MM.1S (cell line): ENCODE measurements around the gene SUZ12.
"Not testable (repeated sequence)": the region's sequence is repeated elsewhere in the genome, so short reads cannot be mapped to it uniquely, and the experiment has no call there.

Experiments used
- DNase-seq: peaks from one replicate; pipeline ENCODE4 v3.0.0-alpha.2; 2015
- H2AFZ ChIP-seq: fragments of 300-600 bp; sonication (generic); 2 replicates; pipeline ENCODE4 v1.6.0; 2016; ENCODE audit warnings: antibody characterized with exemption, low read length
- H3F3A ChIP-seq: fragments of 300-600 bp; sonication (generic); 2 replicates; pipeline ENCODE4 v1.6.1; 2016; ENCODE audit warnings: mild to moderate bottlenecking, antibody characterized with exemption, low read length, moderate library complexity, mixed read lengths; ENCODE audit not compliant: insufficient read depth
- H3K27ac ChIP-seq: fragments of 300-600 bp; sonication (generic); 2 replicates; pipeline ENCODE4 v1.5.1; 2016; ENCODE audit warnings: mild to moderate bottlenecking, low read length
- H3K27me3 ChIP-seq: fragments of 300-600 bp; sonication (generic); replicated peaks from 2 replicates; pipeline ENCODE4 v1.6.0; 2016; ENCODE audit warnings: low read length; ENCODE audit not compliant: insufficient read depth
- H3K36me3 ChIP-seq: fragments of 300-600 bp; sonication (generic); replicated peaks from 2 replicates; pipeline ENCODE4 v1.6.1; 2016; ENCODE audit warnings: mild to moderate bottlenecking, low read length, mixed read lengths; ENCODE audit not compliant: insufficient read depth
- H3K4me1 ChIP-seq: fragments of 300-600 bp; sonication (generic); 2 replicates; pipeline ENCODE4 v1.6.1; 2016; ENCODE audit warnings: low read length, mixed read lengths
- H3K4me2 ChIP-seq: fragments of 300-600 bp; sonication (generic); 2 replicates; pipeline ENCODE4 v1.6.0; 2016; ENCODE audit warnings: low read depth, low read length
- H3K4me3 ChIP-seq: fragments of 300-600 bp; sonication (generic); 2 replicates; pipeline ENCODE4 v1.5.1; 2016; ENCODE audit warnings: low read length, mixed read lengths
- H3K79me2 ChIP-seq: fragments of 300-600 bp; sonication (generic); 2 replicates; pipeline ENCODE4 v1.6.1; 2016; ENCODE audit warnings: mixed run types, low read length, mixed read lengths
- H3K9ac ChIP-seq: fragments of 300-600 bp; sonication (generic); 2 replicates; pipeline ENCODE4 v1.6.1; 2016; ENCODE audit warnings: low read length, mixed read lengths
- H3K9me2 ChIP-seq: fragments of 300-600 bp; sonication (generic); replicated peaks from 2 replicates; pipeline ENCODE4 v1.6.1; 2016; ENCODE audit warnings: mild to moderate bottlenecking, low read length, mixed read lengths; ENCODE audit not compliant: insufficient read depth
- H3K9me3 ChIP-seq: fragments of 300-600 bp; sonication (generic); replicated peaks from 2 replicates; pipeline ENCODE4 v1.6.1; 2016; ENCODE audit warnings: mild to moderate bottlenecking, low read length, mixed read lengths; ENCODE audit not compliant: insufficient read depth
- H4K20me1 ChIP-seq: fragments of 300-600 bp; sonication (generic); 2 replicates; pipeline ENCODE4 v1.6.1; 2016; ENCODE audit warnings: mild to moderate bottlenecking, low read length, moderate library complexity, mixed read lengths; ENCODE audit not compliant: insufficient read depth
- EZH2 ChIP-seq: fragments of 300-600 bp; sonication (generic); optimal IDR thresholded peaks from 2 replicates; pipeline ENCODE3; 2017; ENCODE audit warnings: low read depth, mild to moderate bottlenecking, antibody characterized with exemption, low read length, mixed read lengths
- EZH2phosphoT487 ChIP-seq: fragments of 300-600 bp; sonication (generic); IDR thresholded peaks from 2 replicates; pipeline ENCODE4 v1.6.1; 2018; ENCODE audit warnings: antibody characterized with exemption, low read length
- TF ChIP-seq, protein P1 (sequence below): fragments of 300-600 bp; sonication (generic); IDR thresholded peaks from 2 replicates; pipeline ENCODE4 v1.5.1; 2016; ENCODE audit warnings: antibody characterized with exemption, low read length, mixed read lengths

The SUZ12 gene

DNA sequence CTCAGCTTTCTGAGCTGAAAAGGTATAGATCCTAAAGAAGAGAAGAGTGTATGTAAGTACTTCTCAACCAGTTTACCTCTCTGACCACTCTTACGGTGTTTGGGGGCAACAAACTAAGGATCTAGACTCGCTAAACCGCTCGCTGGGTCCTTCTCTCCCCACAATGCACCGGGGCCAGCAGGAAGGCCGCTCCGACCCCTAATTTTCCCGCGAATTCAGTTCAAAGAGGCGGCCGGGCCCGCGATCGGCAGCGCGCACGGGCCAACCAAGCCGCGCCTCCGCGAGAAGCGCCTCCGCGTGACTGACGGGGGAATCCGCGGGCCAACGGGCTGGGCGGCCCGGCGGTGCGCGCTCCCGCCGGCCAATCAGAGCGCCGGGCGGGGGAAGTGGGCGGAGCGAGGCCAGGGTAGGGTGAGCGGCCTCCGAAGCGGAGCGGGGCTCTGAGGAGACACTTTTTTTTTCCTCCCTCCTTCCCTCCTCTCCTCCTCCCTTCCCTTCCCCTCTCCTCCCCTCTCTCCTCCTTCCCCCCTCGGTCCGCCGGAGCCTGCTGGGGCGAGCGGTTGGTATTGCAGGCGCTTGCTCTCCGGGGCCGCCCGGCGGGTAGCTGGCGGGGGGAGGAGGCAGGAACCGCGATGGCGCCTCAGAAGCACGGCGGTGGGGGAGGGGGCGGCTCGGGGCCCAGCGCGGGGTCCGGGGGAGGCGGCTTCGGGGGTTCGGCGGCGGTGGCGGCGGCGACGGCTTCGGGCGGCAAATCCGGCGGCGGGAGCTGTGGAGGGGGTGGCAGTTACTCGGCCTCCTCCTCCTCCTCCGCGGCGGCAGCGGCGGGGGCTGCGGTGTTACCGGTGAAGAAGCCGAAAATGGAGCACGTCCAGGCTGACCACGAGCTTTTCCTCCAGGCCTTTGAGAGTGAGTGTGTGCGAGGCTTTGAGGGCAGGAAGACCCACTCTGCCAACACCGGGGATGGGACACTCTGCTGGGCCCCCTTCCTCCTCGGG is at the start of gene SUZ12:
SUZ12 (plus strand) TSS at position 393 of the 995 bp plus-strand sequence; CDS start at position 633, 240 bp downstream.
- not testable (repeated sequence) for H3K9me2 ChIP-seq, H3K36me3 ChIP-seq, H4K20me1 ChIP-seq, H3F3A ChIP-seq, H3K27me3 ChIP-seq, H3K9me3 ChIP-seq, H3K4me1 ChIP-seq
- peaks cover 45% of the 10 kb centered on the region for H3K79me2 ChIP-seq
- H3K27ac ChIP-seq = peak within 1 kb of the TSS; percentile 51; the same call in 1 of the 2 replicates
- H3K4me2 ChIP-seq = peak within 1 kb of the TSS; percentile 56
- H3K9ac ChIP-seq = peak within 1 kb of the TSS; percentile 77
- peak within 1 kb of the TSS; percentile 72; the same call in 1 of the 2 replicates for H2AFZ ChIP-seq
- peak within 1 kb of the TSS; percentile 76 for H3K4me3 ChIP-seq
- peak; percentile 87 for DNase-seq

DNA sequence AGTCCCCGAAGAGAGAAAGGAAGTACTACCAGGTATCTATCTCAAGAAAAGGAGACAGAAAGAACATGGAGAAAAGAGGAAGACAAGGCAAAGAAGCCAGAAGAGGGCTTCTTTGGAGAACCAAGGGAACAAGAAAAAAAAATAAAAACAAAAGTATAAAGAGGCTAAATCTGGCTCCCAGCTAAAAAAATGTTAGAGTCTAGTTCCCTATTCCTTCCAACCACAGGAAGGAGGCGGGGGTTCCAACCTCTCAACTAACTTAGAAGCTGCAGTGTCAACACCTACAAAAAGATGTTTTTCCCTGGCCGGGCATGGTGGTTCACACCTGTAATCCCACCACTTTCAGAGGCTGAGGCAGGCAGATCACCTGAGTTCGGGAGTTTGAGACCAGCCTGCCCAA is 48.7 kb upstream of the SUZ12 start:
- Histone ChIP-seq H3K27me3 (no peaks in the 10 kb centered on the region), H3K9me3 (no peaks in the 10 kb centered on the region), H3K9me2 (no peaks in the 10 kb centered on the region), H3K27ac (no peak overlapping the region), H3K9ac (no peak overlapping the region), H3K4me1 (no peaks in the 10 kb centered on the region), H3K4me2 (no peak overlapping the region), H3K79me2 (no peaks in the 10 kb centered on the region; the same call in none of the 2 replicates), H4K20me1 (no peaks in the 10 kb centered on the region), H3F3A (no peaks in the 10 kb centered on the region), H2AFZ (no peak overlapping the region), H3K4me3 (no peak overlapping the region), H3K36me3 (peaks cover 5% of the 10 kb centered on the region; the same call in 1 of the 2 replicates)
- TF ChIP-seq EZH2 (no peak), EZH2phosphoT487 (no peak)
- TF ChIP-seq, protein P1, sequence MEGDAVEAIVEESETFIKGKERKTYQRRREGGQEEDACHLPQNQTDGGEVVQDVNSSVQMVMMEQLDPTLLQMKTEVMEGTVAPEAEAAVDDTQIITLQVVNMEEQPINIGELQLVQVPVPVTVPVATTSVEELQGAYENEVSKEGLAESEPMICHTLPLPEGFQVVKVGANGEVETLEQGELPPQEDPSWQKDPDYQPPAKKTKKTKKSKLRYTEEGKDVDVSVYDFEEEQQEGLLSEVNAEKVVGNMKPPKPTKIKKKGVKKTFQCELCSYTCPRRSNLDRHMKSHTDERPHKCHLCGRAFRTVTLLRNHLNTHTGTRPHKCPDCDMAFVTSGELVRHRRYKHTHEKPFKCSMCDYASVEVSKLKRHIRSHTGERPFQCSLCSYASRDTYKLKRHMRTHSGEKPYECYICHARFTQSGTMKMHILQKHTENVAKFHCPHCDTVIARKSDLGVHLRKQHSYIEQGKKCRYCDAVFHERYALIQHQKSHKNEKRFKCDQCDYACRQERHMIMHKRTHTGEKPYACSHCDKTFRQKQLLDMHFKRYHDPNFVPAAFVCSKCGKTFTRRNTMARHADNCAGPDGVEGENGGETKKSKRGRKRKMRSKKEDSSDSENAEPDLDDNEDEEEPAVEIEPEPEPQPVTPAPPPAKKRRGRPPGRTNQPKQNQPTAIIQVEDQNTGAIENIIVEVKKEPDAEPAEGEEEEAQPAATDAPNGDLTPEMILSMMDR = no peak
- no peak for DNase-seq

DNA sequence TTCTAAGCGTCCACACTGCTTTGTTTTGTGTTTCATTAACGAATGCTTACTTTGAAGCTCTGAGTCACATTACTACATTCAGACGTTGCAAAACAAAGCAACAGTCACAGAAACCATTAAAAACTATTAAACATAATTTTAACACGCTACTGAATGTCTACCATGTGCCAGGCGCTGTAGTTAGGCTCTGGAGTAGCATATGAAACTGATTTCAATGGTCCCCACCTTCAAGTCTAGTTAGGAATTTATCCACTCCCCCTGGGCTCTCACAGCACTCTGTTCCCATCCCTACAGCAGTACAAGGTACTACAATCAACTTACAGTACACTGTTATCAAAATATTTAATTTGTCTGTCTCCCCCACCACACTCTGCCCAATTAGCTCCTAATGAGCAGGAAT is 35.9 kb upstream of the SUZ12 start:
- no peaks in the 10 kb centered on the region for H3K4me1 ChIP-seq
- no peaks in the 10 kb centered on the region for H3K9me2 ChIP-seq
- peak overlapping the region; percentile 81 for H3K4me3 ChIP-seq
- peak overlapping the region; percentile 70 for H3K9ac ChIP-seq
- H3K79me2 ChIP-seq = peaks cover 48% of the 10 kb centered on the region
- H3K36me3 ChIP-seq = no peaks in the 10 kb centered on the region; the same call in 1 of the 2 replicates
- no peaks in the 10 kb centered on the region for H3K27me3 ChIP-seq
- peak; percentile 14 for DNase-seq
- H3K4me2 ChIP-seq = peak overlapping the region; percentile 64
- H3F3A ChIP-seq = peaks cover 12% of the 10 kb centered on the region
- H2AFZ ChIP-seq = peak overlapping the region; percentile 65
- no peak for TF ChIP-seq EZH2
- no peaks in the 10 kb centered on the region for H3K9me3 ChIP-seq
- H4K20me1 ChIP-seq = no peaks in the 10 kb centered on the region
- peak overlapping the region; percentile 50; the same call in 1 of the 2 replicates for H3K27ac ChIP-seq

DNA sequence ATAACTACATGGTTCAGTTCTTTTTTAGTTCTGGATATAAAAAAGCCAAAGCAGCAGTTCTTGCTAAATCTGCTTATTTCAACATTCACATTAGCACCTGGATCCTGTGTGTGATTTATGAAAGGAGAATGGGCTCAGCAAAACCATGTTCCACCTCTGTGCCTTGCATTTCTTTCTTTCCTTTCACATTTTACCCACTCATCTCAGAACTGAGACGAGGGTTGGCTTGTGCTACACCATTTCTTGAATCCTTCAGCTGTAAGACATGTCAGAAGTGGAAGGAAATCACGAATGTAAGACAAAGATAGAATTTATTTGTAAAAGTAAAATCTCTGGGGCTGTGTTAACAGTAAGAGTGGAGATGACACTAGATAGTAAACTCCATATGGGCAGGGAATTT is 34.1 kb upstream of the SUZ12 start:
- peak; percentile 24 for DNase-seq
- Histone ChIP-seq H3K4me3 (no peak overlapping the region), H3K27ac (peak overlapping the region; percentile 6; the same call in 1 of the 2 replicates), H3K4me1 (no peaks in the 10 kb centered on the region), H3K9me2 (no peaks in the 10 kb centered on the region), H3F3A (peaks cover 12% of the 10 kb centered on the region), H3K79me2 (peaks cover 37% of the 10 kb centered on the region), H2AFZ (peak overlapping the region; percentile 18; the same call in 1 of the 2 replicates), H3K9ac (no peak overlapping the region), H3K27me3 (no peaks in the 10 kb centered on the region; the same call in 1 of the 2 replicates), H4K20me1 (no peaks in the 10 kb centered on the region), H3K36me3 (no peaks in the 10 kb centered on the region; the same call in 1 of the 2 replicates), H3K4me2 (peak overlapping the region; percentile 5; the same call in 1 of the 2 replicates), H3K9me3 (no peaks in the 10 kb centered on the region)
- TF ChIP-seq, protein P1 = no peak
- TF ChIP-seq EZH2 (no peak), EZH2phosphoT487 (no peak)
